ENCODE data around the gene SPACA6.
A peak's percentile ranks its signal among the peaks of the same experiment; 100 is the strongest.
"Not testable (repeated sequence)": the region's sequence is repeated elsewhere in the genome, so short reads cannot be mapped to it uniquely, and the experiment has no call there.

The SPACA6 gene

DNA sequence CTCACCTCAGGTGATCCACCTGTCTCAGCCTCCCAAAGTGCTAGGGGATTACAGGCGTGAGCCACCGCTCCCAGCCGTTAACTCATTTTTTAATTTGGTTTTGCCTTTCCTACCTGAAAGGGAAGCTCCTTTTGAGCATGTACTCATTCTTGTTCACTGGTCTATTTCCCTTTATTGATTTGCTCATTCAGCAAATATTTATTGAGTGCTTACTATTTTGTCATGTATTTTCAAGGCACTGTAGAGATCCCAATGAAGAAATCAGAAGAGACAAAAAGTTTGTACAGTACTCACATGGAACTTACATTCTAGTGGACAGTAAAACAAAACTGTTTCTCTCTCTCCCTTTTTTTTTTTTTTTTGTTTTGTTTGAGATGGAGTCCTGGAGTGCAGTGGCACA, 13.8 kb downstream of the SPACA6 start:
- DNase-seq, result no peak

GRCh38 chr19:51708811-51709210, 15.7 kb downstream of the SPACA6 start:
- no peak for DNase-seq

DNA sequence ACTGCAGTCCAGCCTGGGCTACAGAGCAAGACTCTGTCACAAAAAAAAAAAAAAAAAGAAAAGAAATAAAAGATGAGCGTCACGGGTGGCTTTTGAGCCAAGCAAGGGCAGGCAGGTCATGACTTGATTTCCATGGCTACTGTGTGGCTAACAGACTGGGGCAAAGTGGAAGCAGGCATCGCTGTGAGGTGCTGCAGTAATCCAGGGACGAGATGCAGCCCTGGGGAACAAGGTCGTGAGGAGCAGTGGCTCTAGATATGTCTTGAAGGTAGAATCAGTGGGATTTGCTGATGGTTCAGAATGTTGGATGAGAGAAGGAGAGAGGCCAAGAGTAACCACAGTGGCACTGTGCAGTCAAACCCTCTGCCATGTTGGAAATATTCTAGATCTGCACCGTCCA, 16.4 kb downstream of the SPACA6 start:
- DNase-seq, result no peak

GRCh38 chr19:51710163-51710562, 17.0 kb downstream of the SPACA6 start:
- DNase-seq, result no peak

DNA sequence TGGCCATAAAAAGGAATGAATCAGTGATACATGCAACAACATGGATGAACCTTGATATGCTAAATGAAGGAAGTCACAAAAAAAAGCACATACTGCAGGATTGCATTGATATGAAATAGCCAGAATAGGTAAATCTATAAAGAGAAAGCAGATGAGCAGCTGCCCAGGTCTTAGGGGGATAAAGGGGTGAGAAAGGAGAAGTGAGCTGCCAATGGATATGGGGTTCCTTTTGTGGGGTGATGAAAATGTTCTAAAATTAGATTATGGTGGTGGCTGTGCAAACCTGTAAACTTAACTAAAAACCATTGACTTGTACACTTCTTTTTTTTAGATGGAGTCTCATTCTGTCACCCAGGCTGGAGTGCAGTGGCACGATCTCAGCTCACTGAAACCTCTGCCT, 18.6 kb downstream of the SPACA6 start:
- no peak for DNase-seq

- peak; percentile 21 for DNase-seq
Measured at GRCh38 chr19:51712461-51713081, 19.4 kb downstream of the SPACA6 start.

GRCh38 chr19:51713319-51714285, 20.5 kb downstream of the SPACA6 start:
- DNase-seq, result no peak

DNA sequence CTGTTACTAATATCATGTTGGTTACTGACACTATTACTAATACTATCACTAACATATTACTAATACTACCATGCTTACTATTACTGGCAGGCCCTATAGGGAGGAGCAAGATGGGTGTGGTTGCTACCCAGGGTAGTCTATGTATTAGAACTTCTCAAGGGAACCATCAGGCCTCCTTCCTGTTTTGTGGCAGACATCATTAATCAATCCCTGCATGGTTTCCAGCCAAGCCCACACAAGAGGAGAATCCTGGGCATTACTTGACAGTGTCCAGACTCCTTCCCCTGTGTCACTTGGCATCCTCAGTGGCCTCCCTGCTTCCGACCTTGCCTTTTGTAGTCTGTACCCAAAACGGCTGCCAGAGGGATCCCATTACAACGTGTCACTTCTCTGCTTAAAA, 21.7 kb downstream of the SPACA6 start:
- no peak for DNase-seq

- DNase-seq, result no peak
Measured at GRCh38 chr19:51715850-51716249, 22.7 kb downstream of the SPACA6 start.

DNA sequence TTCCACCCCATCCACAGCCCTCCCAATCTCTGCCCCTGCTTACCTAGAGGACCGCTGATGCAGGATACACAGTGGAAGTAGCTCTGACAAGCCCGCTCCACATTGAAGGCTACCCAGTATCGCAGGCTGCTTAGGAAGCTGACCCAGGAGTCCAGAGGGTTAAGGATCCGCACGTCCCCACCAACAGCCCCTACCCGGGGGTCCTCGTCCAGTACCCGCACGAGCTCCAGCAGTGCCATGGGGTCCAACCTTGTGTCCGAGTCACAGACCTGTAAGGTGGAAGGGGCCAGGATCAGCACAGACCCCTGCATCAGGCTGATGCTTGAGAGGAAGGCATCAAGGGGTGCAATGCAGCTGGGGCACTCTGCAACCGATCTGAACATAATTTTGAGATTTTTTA, 23.8 kb downstream of the SPACA6 start:
- no peak for DNase-seq

GRCh38 chr19:51719251-51719988, 26.3 kb downstream of the SPACA6 start:
- no peak for DNase-seq

DNA sequence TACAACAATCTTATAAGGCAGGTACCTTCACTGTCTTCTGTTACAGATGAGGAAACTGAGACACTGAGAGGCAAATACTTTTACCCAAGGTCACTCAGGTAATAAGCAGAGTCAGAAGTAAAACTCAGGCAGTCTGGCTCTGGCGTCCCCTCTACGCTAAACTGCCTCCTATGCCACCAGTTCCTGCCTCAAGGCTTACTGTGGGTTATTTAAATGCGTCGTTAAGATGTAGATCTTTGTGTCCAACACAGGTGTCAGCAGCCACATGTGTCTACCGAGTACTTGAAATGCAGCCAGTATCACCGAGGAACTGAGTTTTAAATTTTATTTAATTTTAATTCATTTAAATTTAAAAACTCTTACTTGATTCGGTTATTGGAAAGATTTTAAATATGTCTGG, 28.8 kb downstream of the SPACA6 start:
- DNase-seq, result no peak

DNA sequence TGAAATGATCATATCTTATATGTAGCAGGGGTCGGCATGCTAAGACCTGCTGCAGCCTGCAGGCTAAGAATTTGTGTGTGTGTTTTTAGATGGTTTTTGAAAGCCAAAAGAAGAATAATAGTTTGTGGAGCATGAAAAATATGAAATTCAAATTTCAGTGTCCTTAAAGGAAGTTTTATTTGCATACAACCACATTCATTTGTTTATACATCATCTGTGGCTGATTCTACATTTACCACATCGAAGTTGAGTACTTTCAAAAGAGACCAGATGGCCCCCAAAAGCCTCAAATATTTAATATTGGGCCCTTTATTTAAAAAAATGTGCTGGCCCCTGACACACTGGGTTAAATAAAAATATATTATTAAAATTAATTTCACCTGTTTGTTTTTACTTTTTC, 29.4 kb downstream of the SPACA6 start:
- no peak for DNase-seq

DNA sequence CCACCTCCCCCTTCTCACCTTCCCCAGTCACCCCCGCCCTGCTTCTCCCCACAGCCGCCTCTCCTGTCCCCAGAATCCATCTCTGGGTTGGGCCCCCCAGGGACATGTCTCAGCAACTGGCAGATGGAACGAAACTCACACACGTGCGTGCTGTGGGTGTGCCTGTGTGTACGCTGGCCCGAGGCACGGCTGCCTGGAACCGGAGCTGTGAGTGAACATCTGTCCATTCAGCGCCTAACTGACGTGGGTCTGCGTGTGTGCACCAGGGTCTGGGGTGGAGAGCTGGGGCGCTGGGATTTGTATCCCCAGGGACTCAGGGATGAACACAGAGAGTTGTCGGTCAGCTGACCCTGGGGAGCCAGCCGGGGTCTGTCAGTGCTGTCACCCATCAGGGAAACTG, 31.4 kb downstream of the SPACA6 start:
- no peak for DNase-seq

GRCh38 chr19:51726049-51726448, 32.9 kb downstream of the SPACA6 start:
- DNase-seq, result no peak

DNA sequence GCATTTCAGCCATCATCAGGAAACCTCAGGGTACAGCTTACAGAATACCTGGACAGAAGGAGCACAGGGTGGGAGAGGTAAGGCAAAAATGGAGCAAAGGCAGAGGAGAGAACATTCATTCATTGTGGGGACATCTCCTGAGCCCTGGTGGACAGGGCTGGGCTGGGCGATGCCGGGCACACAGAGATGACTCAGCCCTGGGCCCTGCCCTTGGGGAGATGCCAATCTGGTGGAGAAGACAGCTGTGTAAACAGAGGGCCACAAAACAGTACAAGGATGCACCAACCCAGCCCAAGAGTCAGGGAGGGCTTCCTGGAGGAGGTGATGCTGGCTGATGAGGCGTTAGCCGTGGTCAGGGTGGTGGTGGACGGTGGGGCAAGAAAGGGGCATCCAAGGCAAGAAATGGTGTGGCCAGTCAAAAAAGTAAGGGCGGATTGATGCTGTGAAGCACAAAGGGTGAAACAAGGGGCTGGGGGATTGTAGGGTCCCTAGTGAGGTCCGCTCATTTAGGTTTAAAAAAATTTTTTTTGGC, 34.3 kb downstream of the SPACA6 start:
- DNase-seq, result no peak

- no peak for DNase-seq
Measured at GRCh38 chr19:51729781-51730180, 36.7 kb downstream of the SPACA6 start.

DNA sequence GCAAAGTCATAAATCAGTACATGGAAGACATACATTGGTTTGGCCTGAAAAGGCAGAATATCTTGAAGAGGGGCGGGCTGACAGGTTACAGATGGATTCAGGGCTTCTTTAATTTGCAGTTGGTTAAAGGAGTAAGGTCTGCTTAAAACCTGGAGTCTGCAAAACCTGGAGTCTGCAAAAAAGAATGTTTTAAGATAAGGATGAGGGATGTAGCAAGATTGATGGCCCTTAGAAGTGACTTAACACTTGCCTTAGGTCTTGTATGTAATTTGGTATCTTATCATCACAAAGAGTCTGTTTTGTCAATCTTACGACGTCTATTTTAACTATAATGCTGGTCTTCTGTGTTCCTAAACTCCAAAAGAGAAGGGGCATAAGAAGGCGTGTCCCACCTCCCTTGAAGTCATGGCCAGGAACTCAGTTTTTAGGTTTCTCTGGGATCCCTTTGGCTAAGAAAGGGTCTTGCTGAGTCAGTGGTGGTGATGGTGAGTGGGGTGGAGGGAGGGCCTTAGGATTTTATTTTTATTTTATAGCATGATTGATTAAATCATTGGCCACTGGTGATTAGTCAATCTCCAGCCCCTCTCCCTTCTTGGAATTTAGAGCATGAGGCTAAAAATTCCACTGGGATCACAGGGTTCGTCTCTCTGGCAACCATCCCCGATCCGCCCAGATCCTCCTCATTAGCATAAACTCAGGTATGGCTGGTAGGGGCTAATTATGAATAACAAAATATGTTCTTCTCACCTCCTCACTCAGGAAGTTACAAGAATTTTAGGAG, 40.8 kb downstream of the SPACA6 start:
- no peak for DNase-seq

DNA sequence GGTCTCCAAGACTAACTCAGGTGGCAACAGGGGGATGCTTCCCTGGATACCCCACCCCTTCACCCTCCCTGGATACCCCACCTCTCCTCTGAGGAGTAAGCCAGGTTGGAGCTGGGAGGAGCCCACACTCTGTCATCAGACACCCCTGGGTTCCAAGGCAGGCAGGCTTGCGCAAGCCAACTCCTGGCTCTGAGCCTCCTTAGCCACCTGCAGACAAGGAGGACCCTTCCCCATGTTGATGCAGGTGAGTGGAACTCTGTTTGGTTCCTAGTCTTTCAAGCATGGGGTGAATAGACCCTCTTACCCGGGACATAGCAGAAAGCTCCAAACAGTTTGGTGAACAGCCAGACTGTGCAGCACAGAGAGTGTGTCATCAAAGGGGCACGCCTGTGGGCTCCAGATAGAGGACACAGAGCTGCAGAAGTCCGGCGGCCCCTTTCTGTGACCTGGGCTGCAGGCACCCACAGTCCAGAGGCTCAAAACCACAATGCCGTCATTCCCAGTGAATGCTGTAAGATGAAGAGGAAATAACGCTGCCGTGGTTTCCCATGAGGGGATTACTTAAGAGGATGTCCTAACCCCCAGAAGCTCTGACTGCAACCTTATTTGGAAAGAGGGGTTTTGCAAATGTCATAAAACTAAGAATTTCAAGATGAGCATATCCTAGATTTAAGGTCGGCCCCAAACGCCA, 42.8 kb downstream of the SPACA6 start:
- no peak for DNase-seq

- no peak for DNase-seq
Measured at GRCh38 chr19:51737389-51737788, 44.3 kb downstream of the SPACA6 start.

- no peak for DNase-seq
Measured at GRCh38 chr19:51737924-51738323, 44.8 kb downstream of the SPACA6 start.

DNA sequence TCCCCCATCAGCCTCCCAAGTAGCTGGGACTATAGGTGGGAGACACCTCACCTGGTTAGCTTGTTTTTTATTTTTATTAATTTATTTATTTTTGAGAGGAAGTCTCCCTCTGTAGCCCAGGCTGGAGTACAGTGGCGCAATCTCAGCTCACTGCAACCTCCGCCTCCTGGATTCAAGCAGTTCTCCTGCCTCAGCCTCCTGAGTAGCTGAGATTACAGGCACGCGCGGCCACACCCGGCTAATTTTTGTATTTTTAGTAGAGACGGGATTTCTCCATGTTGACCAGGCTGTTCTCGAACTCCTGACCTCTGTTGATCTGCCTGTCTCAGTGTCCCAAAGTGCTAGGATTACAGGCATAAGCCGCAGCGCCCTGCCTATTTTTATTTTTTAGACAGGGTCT, 45.4 kb downstream of the SPACA6 start:
- DNase-seq, result not testable (repeated sequence)
